DOHH2 (cell line): Measurements from ENCODE around the gene ELAC1.

Source experiments
- EZH2phosphoT487 ChIP-seq: fragments of 200-600 bp; sonication (generic); IDR thresholded peaks from 2 replicates; pipeline ENCODE4 v1.6.1; 2017; ENCODE audit warnings: borderline replicate concordance, mild to moderate bottlenecking, antibody characterized with exemption, low read length, moderate library complexity, mixed read lengths
- TF ChIP-seq, protein P1 (sequence below): fragments of 200-600 bp; sonication (generic); IDR thresholded peaks from one replicate; pipeline ENCODE4 v1.5.1; 2014; ENCODE audit warnings: antibody characterized with exemption, mild to moderate bottlenecking, low read depth, low read length; ENCODE audit not compliant: poor library complexity, severe bottlenecking

DNA sequence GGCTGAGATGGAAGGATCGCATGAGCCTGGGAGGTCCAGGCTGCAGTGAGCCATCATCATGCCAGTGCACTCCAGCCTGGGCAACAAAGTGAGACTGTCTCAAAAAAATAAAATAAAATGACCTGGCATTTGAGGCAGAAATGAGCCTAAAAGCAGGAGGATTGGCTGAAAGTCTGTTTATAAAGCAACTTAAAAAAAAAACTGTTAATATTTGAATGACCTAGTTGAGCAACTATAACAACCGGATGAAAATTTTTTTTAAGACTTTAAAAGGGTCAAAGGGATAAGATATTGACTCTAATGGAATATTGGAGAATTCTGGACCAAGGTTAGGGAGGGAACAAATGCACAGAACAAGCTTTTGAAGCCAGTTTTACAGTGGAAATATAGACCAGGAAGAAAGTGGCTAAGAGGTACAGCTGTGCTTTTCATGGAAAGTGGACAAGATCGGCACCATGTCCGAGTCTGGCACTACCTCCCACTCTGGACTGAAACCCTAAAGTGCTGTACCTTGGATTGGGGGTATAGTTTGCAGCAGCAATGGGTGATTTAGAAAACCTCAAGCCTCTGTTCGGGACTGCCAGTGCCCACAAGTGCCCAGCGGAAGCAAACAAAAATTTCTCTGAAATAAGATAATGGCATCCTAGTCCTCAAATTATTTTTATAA lies 33.2 kb upstream of the ELAC1 start:
- TF ChIP-seq, protein P1, sequence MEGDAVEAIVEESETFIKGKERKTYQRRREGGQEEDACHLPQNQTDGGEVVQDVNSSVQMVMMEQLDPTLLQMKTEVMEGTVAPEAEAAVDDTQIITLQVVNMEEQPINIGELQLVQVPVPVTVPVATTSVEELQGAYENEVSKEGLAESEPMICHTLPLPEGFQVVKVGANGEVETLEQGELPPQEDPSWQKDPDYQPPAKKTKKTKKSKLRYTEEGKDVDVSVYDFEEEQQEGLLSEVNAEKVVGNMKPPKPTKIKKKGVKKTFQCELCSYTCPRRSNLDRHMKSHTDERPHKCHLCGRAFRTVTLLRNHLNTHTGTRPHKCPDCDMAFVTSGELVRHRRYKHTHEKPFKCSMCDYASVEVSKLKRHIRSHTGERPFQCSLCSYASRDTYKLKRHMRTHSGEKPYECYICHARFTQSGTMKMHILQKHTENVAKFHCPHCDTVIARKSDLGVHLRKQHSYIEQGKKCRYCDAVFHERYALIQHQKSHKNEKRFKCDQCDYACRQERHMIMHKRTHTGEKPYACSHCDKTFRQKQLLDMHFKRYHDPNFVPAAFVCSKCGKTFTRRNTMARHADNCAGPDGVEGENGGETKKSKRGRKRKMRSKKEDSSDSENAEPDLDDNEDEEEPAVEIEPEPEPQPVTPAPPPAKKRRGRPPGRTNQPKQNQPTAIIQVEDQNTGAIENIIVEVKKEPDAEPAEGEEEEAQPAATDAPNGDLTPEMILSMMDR, result no peak
- TF ChIP-seq EZH2phosphoT487, result no peak
